ENCODE data around the gene HYI. TPM values are rescaled to one million over a fixed set of nuclear protein-coding genes. Genes with fewer than 3 reads are reported as not detected.
"Not testable (repeated sequence)": the region's sequence is repeated elsewhere in the genome, so short reads cannot be mapped to it uniquely, and the experiment has no call there.

Gene HYI
- total RNA-seq, 4 donors from 2014 or later = 35.5 to 39.4 (median 38.0) TPM

DNA sequence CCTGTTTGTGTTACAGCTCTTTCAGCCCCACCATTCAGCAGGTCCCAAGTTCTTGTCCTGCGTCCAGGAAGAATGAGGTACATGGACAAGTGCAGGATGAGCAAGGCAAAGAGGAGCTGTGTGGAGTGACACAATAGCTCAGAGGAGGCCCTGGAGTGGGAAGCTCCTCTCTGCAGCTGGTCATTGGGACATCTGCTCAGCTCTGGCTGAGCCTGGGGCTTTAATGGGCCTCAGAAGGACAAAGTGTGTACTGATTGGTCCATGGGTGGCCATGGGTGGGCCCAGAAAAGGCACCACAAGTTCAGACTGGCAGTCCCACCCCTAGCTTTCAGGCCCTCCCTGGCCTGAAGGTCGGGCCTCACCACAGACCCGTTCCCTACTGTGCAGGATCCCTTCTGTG, 14.7 kb upstream of the HYI start:
- intact Hi-C loops (cut with DNase I; ENCODE audit: low total_unique reads) = no loop called here
- 52 to 60% methylated on average over 3 of the region's 3 CpGs for WGBS, 2 donors
- no peak overlapping the region for H3K4me3 ChIP-seq (ENCODE audit: low read depth, poor library complexity, severe bottlenecking)
- no peak for TF ChIP-seq POLR2A (IDR thresholded peaks at IDR 0.05)
- no peak for DNase-seq (ENCODE audit: low spot score in 2 of 2)

DNA sequence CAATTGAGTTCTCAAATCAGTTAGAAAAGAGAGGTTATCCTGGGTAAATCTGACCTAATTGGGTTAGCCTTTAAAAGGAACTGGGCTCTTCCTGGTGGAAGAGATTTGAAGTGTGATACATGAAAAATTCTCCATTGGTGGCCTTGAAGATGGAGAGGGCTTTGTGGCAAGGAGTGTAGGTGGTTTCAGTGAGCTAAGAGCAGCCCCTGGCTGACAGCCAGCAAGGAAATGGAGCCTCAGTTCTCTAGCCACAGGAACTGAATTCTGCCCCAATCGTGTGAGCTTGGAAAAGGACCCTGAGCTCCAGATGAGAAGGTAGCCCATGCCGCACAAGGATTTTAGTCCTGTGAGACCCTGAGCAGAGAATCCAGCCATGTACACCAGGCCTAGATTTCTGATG, 12.7 kb upstream of the HYI start:
- intact Hi-C loops (cut with DNase I; ENCODE audit: low total_unique reads) = no loop called here
- no peak for DNase-seq (ENCODE audit: low spot score in 2 of 2)
- no peak for TF ChIP-seq POLR2A (IDR thresholded peaks at IDR 0.05)
- TF ChIP-seq, protein P1, sequence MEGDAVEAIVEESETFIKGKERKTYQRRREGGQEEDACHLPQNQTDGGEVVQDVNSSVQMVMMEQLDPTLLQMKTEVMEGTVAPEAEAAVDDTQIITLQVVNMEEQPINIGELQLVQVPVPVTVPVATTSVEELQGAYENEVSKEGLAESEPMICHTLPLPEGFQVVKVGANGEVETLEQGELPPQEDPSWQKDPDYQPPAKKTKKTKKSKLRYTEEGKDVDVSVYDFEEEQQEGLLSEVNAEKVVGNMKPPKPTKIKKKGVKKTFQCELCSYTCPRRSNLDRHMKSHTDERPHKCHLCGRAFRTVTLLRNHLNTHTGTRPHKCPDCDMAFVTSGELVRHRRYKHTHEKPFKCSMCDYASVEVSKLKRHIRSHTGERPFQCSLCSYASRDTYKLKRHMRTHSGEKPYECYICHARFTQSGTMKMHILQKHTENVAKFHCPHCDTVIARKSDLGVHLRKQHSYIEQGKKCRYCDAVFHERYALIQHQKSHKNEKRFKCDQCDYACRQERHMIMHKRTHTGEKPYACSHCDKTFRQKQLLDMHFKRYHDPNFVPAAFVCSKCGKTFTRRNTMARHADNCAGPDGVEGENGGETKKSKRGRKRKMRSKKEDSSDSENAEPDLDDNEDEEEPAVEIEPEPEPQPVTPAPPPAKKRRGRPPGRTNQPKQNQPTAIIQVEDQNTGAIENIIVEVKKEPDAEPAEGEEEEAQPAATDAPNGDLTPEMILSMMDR (IDR thresholded peaks at IDR 0.05) = no peak
- no peak overlapping the region for H3K4me3 ChIP-seq (ENCODE audit: low read depth, poor library complexity, severe bottlenecking)
- 69 to 79% methylated on average over 2 of the region's 2 CpGs for WGBS, 2 donors

DNA sequence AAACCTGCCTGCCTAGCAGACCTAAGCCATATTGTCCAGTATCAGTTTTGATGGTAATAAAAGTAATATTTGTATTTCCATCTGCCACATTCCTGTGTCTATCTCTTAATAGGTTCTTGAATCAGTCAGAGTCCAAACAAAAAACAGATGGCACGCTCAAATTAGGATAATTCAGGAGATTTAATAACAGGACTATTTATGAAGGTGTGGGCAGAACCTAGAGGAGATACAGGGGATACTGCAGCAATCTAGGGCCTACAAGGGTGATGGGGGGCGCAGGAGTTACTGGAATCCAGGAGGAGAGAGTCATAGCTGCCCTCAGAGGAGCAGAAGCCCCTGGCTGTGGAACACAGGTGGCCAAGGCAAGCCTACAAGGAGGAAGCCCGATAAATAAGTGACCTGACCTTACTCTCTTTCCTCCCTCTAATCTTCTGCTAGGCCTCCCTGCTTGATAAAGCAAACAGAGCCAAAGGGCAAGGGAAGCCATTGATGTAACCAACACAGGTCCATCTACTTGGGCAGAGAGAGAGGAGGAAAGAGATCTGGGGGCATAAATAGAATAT, 11.9 kb upstream of the HYI start:
- intact Hi-C loops (cut with DNase I; ENCODE audit: low total_unique reads) = no loop called here
- no peak for DNase-seq (ENCODE audit: low spot score in 2 of 2)
- WGBS, 2 donors = 82 to 85% methylated on average over 3 of the region's 3 CpGs
- no peak overlapping the region for H3K4me3 ChIP-seq (ENCODE audit: low read depth, poor library complexity, severe bottlenecking)
- TF ChIP-seq, protein P1 (IDR thresholded peaks at IDR 0.05) = no peak
- no peak for TF ChIP-seq POLR2A (IDR thresholded peaks at IDR 0.05)

DNA sequence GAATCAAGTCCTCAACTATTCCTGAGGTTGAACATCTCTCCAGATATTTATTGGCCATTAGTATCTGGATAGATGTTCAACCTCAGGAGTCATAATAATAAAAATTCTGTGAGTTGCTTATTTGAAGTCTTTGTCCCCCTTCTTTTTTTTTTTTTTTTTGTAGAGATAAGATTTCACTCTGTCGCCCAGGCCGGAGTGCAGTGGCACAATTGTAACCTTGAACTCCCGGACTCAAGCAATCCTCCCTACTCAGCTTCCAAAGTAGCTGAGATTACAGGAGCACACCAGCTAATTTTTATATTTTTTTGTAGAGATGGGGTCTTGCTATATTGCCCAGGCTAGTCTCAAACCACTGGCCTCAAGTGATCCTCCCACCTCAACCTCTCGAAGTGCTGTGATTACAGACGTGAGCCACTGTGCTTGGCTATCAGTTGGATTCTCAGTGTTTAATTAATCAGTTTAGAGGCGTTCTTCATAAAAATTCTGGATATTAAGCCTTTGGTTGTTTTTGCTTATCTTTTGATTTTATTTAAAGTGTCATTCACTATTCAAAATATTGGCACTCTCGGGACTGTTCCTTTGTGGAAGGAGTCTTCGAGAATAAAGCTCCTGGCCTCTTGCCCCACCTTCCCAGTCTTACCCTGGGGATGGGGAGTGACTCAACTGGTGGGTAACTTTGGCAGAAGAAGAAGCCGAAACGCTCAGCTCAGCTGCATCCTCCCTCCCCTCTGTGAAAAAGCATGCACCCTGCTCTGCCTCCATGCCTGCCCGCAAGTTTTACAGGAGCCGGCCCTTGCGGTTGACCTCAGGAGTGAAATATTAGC, 11.2 kb upstream of the HYI start:
- 75 to 79% methylated on average over 13 of the region's 13 CpGs for WGBS, 2 donors
- intact Hi-C loops (cut with DNase I; ENCODE audit: low total_unique reads) = no loop called here
- H3K4me3 ChIP-seq (ENCODE audit: low read depth, poor library complexity, severe bottlenecking) = no peak overlapping the region
- no peak for DNase-seq (ENCODE audit: low spot score in 2 of 2)
- TF ChIP-seq POLR2A (IDR thresholded peaks at IDR 0.05) = no peak
- TF ChIP-seq, protein P1 (IDR thresholded peaks at IDR 0.05) = no peak

DNA sequence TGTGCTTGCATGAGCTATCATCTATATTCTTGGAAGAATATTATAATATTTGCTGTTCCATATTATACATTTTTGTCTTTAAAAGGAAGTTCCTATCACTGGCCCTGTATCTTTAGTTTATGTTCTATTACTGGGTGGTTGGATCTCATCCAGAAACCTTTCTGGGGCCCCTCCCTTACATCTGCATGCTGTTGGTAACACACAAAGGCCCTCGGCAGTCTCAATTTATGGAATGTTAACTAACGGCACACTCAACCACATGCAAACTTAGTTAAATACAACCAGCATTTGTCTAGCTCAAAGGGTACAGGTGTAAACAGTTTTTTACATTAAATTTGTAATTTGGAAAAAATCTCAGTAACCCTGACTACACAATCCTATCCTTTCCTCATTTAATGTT, 9.7 kb upstream of the HYI start:
- WGBS, 2 donors = 50 to 53% methylated on average over 2 of the region's 2 CpGs
- H3K4me3 ChIP-seq (ENCODE audit: low read depth, poor library complexity, severe bottlenecking) = no peak overlapping the region
- DNase-seq (ENCODE audit: low spot score in 2 of 2) = no peak
- TF ChIP-seq, protein P1 (IDR thresholded peaks at IDR 0.05) = no peak
- TF ChIP-seq POLR2A (IDR thresholded peaks at IDR 0.05) = no peak
- intact Hi-C loops (cut with DNase I; ENCODE audit: low total_unique reads) = no loop called here

DNA sequence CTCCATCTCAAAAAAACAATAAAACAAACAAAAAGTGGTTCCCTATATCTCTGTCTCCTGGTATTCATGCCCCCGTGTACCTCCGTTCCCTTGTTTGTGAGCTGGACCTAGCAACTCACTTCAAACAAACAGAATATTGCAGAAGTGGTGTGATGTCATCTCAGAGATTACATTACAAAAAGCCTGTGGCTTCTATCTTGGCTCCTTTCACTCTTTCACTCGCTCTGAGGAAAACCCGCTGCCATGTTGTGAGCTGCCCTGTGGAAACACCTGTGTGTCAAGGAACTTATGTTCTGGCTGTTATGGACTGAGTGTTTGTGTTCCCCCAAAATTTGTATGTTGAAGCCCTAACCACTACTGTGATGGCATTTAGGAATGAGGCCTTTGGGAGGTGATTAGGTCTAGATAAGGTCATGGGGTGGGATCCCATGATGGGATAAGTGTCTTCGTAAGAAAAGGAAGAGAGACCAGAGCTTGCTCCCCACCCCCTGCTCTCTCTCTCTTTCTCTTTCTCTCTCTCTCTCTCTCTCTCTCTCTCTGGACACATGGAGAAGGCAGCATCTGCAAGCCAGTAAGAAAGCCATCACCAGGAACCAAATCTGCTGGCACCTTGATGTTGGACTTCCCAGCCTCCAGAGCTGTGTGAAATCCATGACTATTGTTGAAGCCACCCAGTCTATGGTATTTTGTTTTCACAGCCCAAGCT, 7.4 kb upstream of the HYI start:
- intact Hi-C loops (cut with DNase I; ENCODE audit: low total_unique reads) = no loop called here
- H3K4me3 ChIP-seq (ENCODE audit: low read depth, poor library complexity, severe bottlenecking) = no peak overlapping the region
- no peak for DNase-seq (ENCODE audit: low spot score in 2 of 2)
- TF ChIP-seq POLR2A (IDR thresholded peaks at IDR 0.05) = no peak
- TF ChIP-seq, protein P1 (IDR thresholded peaks at IDR 0.05) = no peak
- 79 to 89% methylated on average over 5 of the region's 5 CpGs for WGBS, 2 donors

DNA sequence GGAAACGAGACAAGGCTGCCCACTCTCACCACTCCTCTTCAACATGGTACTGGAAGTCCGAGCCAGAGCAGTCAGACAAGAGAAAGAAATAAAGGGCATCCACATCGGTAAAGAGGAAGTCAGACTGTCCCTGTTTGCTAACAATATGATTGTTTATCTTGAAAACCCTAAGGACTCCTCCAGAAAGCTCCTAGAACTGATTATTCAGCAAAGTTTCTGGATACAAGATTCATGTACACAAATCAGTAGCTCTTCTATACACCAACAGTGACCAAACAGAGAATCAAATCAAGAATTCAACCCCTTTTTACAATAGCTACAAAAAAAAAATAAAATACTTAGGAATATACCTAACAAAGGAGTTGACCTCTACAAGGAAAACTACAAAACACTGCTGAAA, 4.6 kb upstream of the HYI start:
- WGBS, 2 donors = 77 to 95% methylated on average over 3 of the region's 3 CpGs
- DNase-seq (ENCODE audit: low spot score in 2 of 2); H3K4me3 ChIP-seq (ENCODE audit: low read depth, poor library complexity, severe bottlenecking); intact Hi-C loops (cut with DNase I; ENCODE audit: low total_unique reads): not testable (repeated sequence)

Measured in lower leg skin (tissue), 4 donors.